ENCODE results near the gene ZNF526. TPM values are rescaled to one million over a fixed set of nuclear protein-coding genes. Genes with fewer than 3 reads are reported as not detected.

ZNF526 gene
- total RNA-seq, 1 donor from 2014 or later: 11.7 TPM

DNA sequence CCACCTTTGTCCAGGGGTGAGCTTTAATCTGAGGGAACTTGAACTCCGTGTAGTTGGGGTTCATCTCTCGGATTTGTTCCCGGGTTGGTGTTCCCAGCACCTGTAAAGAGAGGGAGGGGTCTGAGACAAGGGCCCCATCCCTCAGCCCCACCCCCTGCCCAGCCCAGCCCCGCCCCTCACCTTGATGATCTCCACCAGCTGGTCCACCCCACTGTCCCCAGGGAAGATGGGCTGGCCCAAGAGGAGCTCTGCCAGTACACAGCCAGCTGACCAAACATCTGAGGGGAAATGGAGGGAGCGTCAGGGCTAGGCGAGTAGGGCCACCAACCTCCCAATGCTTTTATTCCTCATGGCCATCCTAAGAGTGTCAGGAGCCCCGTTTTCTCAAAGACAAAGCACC is 13.0 kb downstream of the ZNF526 start:
- peaks cover 95% of the 10 kb centered on the region for H3K36me3 ChIP-seq
- no peak for DNase-seq
- intact Hi-C loops (cut with DNase I): no loop called here
- no peak for ATAC-seq
- H3K27me3 ChIP-seq (ENCODE audit: low read depth): no peaks in the 10 kb centered on the region
- TF ChIP-seq, protein P1, sequence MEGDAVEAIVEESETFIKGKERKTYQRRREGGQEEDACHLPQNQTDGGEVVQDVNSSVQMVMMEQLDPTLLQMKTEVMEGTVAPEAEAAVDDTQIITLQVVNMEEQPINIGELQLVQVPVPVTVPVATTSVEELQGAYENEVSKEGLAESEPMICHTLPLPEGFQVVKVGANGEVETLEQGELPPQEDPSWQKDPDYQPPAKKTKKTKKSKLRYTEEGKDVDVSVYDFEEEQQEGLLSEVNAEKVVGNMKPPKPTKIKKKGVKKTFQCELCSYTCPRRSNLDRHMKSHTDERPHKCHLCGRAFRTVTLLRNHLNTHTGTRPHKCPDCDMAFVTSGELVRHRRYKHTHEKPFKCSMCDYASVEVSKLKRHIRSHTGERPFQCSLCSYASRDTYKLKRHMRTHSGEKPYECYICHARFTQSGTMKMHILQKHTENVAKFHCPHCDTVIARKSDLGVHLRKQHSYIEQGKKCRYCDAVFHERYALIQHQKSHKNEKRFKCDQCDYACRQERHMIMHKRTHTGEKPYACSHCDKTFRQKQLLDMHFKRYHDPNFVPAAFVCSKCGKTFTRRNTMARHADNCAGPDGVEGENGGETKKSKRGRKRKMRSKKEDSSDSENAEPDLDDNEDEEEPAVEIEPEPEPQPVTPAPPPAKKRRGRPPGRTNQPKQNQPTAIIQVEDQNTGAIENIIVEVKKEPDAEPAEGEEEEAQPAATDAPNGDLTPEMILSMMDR (IDR thresholded peaks at IDR 0.05): no peak
- no peaks in the 10 kb centered on the region for H3K9me3 ChIP-seq
- no peak overlapping the region for H3K27ac ChIP-seq
- H3K4me1 ChIP-seq: no peaks in the 10 kb centered on the region
- H3K4me3 ChIP-seq: no peak overlapping the region

DNA sequence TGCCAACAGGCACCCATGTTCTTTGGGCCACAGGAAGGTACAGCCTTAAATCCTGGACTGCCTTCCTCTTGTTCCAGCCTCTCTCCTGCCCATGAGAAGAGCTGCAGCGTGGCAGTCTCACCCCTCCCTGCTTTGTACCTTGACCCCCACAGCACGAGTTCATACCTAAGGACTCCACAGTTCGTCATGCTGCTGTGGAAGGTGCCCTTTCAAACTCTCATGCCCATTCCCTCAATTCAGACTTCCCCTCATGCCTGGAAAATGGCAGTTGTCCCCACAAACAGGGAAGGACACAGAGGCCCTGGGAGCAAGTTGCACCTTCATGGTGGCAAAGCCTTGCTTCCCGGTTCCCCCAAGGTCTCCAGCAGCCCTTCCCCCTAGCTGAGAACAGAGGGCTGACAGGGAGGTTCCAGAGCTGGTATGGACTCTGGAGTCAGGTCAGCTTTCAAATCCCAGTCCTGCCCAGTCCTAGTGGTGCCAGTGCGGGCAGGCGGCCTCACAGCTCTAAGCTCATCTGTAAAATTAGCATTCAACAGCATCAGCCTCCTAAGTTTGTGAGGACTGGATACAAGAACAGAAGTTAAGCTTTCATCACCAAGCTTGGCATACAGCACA is 13.7 kb downstream of the ZNF526 start:
- H3K9me3 ChIP-seq: no peaks in the 10 kb centered on the region
- TF ChIP-seq, protein P1 (IDR thresholded peaks at IDR 0.05): no peak
- DNase-seq (no peak), ATAC-seq (no peak)
- no peaks in the 10 kb centered on the region for H3K4me1 ChIP-seq
- no peak overlapping the region for H3K4me3 ChIP-seq
- no peak overlapping the region for H3K27ac ChIP-seq
- H3K27me3 ChIP-seq (ENCODE audit: low read depth): no peaks in the 10 kb centered on the region
- intact Hi-C loops (cut with DNase I): no loop called here
- H3K36me3 ChIP-seq: peaks cover 88% of the 10 kb centered on the region

DNA sequence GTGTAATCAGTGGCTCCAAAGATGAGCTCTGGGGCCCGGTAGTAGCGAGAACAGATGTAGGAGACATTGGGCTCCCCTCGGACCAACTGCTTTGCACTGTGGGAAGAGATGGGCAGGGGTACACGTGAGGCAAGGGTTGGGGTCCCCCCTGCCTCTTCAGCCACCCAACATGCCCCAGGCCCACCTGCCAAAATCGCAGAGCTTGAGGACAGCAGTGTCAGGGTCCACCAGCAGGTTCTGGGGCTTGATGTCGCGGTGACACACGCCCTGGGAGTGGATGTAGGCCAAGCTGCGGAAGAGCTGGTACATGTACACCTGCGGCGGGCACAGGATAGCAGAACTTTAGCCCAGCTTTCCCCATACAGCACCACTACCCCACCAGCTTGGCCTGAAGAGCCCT is 14.3 kb downstream of the ZNF526 start:
- no peak for DNase-seq

DNA sequence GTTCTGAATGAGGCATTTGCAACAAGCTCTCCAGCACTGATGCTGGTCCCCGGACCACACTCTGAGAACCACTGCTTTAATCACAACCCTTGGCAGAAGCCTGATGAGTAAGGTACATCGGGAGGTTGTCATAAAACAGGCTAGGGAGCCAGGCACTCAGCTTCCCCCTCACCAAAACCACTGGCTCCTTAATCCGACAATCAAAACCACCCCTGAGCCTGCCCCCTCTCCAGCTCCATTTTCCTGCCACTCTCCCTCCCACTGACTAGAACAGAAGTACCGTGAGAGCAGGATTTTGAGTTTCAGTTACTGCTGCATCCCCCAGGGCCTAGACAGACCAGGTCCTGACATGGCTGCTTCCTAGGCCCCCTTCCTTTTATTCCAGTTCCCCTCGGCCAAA is 15.1 kb downstream of the ZNF526 start:
- no peak for ATAC-seq
- peaks cover 84% of the 10 kb centered on the region for H3K36me3 ChIP-seq

More for the DNA sequence above, 14.3 kb downstream of the ZNF526 start:
- H3K27me3 ChIP-seq (ENCODE audit: low read depth): no peaks in the 10 kb centered on the region
- no peak for ATAC-seq
- H3K27ac ChIP-seq: no peak overlapping the region
- H3K36me3 ChIP-seq: peaks cover 85% of the 10 kb centered on the region
- H3K4me1 ChIP-seq: no peaks in the 10 kb centered on the region
- intact Hi-C loops (cut with DNase I): no loop called here
- H3K4me3 ChIP-seq: no peak overlapping the region
- TF ChIP-seq, protein P1 (IDR thresholded peaks at IDR 0.05): no peak
- no peaks in the 10 kb centered on the region for H3K9me3 ChIP-seq

DNA sequence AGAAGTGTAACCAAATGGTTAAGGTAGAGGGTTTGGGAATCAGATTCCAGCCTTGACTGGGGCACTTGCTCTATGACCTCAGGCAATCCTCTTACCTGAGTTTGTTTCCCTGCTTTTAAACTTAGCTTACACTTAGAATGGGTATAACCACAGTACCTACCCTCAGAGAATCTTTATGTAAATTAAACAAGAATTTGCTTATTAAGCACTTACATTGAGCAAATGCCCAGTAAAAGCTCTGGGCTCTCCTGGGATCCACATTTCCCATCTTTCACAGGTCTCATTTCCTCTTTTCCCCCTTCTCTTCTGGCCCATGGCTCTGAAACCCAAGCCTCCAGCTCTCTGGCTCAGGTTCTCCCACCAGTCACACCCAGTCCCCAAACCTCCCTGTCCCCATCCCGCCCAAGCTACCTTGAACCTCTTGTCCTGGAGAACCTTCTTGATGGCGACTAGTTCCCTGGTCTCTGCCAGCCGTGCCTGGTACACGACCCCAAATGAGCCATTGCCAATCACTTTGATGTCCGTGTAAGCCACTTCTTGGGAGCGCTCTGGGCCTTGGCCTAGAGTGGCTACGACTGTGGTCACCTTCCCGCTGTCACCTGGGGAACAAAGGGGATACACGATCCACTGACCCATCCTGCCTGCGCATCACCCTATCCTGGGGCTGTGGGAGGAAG is 19.6 kb downstream of the ZNF526 start:
- ATAC-seq (no peak), DNase-seq (no peak)
- peaks cover 28% of the 10 kb centered on the region for H3K4me1 ChIP-seq
- H3K9me3 ChIP-seq: no peaks in the 10 kb centered on the region
- intact Hi-C loops (cut with DNase I): no loop called here
- peaks cover 43% of the 10 kb centered on the region for H3K36me3 ChIP-seq
- TF ChIP-seq, protein P1 (IDR thresholded peaks at IDR 0.05): no peak
- no peak overlapping the region for H3K4me3 ChIP-seq
- H3K27ac ChIP-seq: no peak overlapping the region
- no peaks in the 10 kb centered on the region for H3K27me3 ChIP-seq (ENCODE audit: low read depth)

More for the DNA sequence above, 15.1 kb downstream of the ZNF526 start:
- TF ChIP-seq, protein P1 (IDR thresholded peaks at IDR 0.05): no peak
- Histone ChIP-seq H3K4me1 (peaks cover 3% of the 10 kb centered on the region), H3K4me3 (no peak overlapping the region), H3K27ac (no peak overlapping the region), H3K9me3 (no peaks in the 10 kb centered on the region), H3K27me3 (ENCODE audit: low read depth) (no peaks in the 10 kb centered on the region)
- intact Hi-C loops (cut with DNase I): no loop called here
- no peak for DNase-seq

All from lower lobe of right lung (tissue), 2 donors.